HEK293 (cell line): ENCODE results near the gene TNS3.

Experiments used
- CTCF ChIA-PET: fragments of 350-600 bp; formaldehyde crosslinking; extraction: SDS; loops from one replicate; lab custom pipeline; 2021; ENCODE audit warnings: antibody characterized with exemption; lab: Yijun Ruan, JAX
- POLR2A ChIA-PET: fragments of 300-600 bp; formaldehyde crosslinking; extraction: SDS; loops from one replicate; lab custom pipeline; 2020; ENCODE audit warnings: antibody characterized with exemption, inconsistent platforms; lab: Yijun Ruan, JAX
- H3K27ac ChIP-seq: fragments of 200-500 bp; sonication (Bioruptor generic); 2 replicates; pipeline ENCODE4 v1.5.1; 2014; ENCODE audit warnings: low read depth, low read length, control low read depth, inconsistent platforms; ENCODE audit errors: extremely low read depth
- H3K36me3 ChIP-seq, 2 experiments: fragments of 200-500 bp in 1 of 2; sonication (Bioruptor generic) in 1 of 2; 1 replicate in 1 of 2; 2 replicates in 1 of 2; pipeline ENCODE4 v1.5.1; 2014 to 2017; ENCODE audit warnings: inconsistent platforms in 2 of 2, low read length in 2 of 2; ENCODE audit not compliant: control insufficient read depth in 2 of 2, insufficient read depth in 1 of 2
- H3K4me1 ChIP-seq: fragments of 200-500 bp; sonication (Bioruptor generic); 2 replicates; pipeline ENCODE4 v1.5.1; 2014; ENCODE audit warnings: mild to moderate bottlenecking, low read length, inconsistent platforms; ENCODE audit not compliant: control insufficient read depth, insufficient read depth
- H3K4me3 ChIP-seq: 2 replicates; pipeline ENCODE4 v1.5.1; 2011; ENCODE audit warnings: low read depth, mild to moderate bottlenecking, control low read depth, low read length, moderate library complexity
- H3K9me3 ChIP-seq: fragments of 200-500 bp; sonication (Bioruptor generic); 2 replicates; pipeline ENCODE4 v1.5.1; 2014; ENCODE audit warnings: low read depth, low read length, inconsistent platforms; ENCODE audit not compliant: control insufficient read depth, insufficient read depth
- GFI1B ChIP-seq: fragments of 450-650 bp; formaldehyde crosslinking; IDR thresholded peaks from 2 replicates; pipeline ENCODE4 v1.5.1; 2016; ENCODE audit warnings: missing biosample characterization, missing genetic modification characterization
- MEIS1 ChIP-seq: sonication (generic); formaldehyde crosslinking; IDR thresholded peaks from 2 replicates; pipeline ENCODE4 v1.8.1; 2022; ENCODE audit warnings: missing genetic modification reagents, mild to moderate bottlenecking, borderline replicate concordance
- RBAK ChIP-seq: fragments of 450-650 bp; formaldehyde crosslinking; IDR thresholded peaks from 2 replicates; pipeline ENCODE4 v1.5.1; 2016; ENCODE audit warnings: missing biosample characterization, missing genetic modification characterization
- REST ChIP-seq: fragments of 450-650 bp; formaldehyde crosslinking; IDR thresholded peaks from 2 replicates; pipeline ENCODE4 v1.5.1; 2016; ENCODE audit warnings: missing biosample characterization, missing genetic modification characterization
- SCRT1 ChIP-seq: fragments of 450-650 bp; formaldehyde crosslinking; IDR thresholded peaks from 2 replicates; pipeline ENCODE4 v1.5.1; 2016; ENCODE audit warnings: missing biosample characterization, missing genetic modification characterization, borderline replicate concordance
- SCRT2 ChIP-seq: fragments of 450-650 bp; formaldehyde crosslinking; IDR thresholded peaks from 2 replicates; pipeline ENCODE4 v1.5.1; 2016; ENCODE audit warnings: missing biosample characterization, missing genetic modification characterization
- SP2 ChIP-seq: fragments of 450-650 bp; formaldehyde crosslinking; IDR thresholded peaks from 2 replicates; pipeline ENCODE4 v1.5.1; 2016; ENCODE audit warnings: missing biosample characterization, missing genetic modification characterization
- TRIM28 ChIP-seq: IDR thresholded peaks from 2 replicates; pipeline ENCODE4 v1.6.1; 2011; ENCODE audit warnings: low read length, control low read depth, borderline replicate concordance
- ZBTB1 ChIP-seq: fragments of 450-650 bp; formaldehyde crosslinking; IDR thresholded peaks from 2 replicates; pipeline ENCODE4 v1.5.1; 2016; ENCODE audit warnings: missing biosample characterization, missing genetic modification characterization
- ZNF132 ChIP-seq: fragments of 450-650 bp; formaldehyde crosslinking; IDR thresholded peaks from 2 replicates; pipeline ENCODE4 v1.5.1; 2017; ENCODE audit warnings: missing biosample characterization, missing genetic modification characterization, borderline replicate concordance
- ZNF266 ChIP-seq: fragments of 450-650 bp; formaldehyde crosslinking; IDR thresholded peaks from 2 replicates; pipeline ENCODE4 v1.5.1; 2016; ENCODE audit warnings: missing biosample characterization, missing genetic modification characterization, low read depth
- ZNF274 ChIP-seq, 2 experiments: fragments of 200-500 bp in 1 of 2; fragments of 450-650 bp in 1 of 2; sonication (Bioruptor generic) in 1 of 2; formaldehyde crosslinking in 1 of 2; IDR thresholded peaks; 2 replicates each; pipeline versions ENCODE4 v1.5.1 to v1.6.1; 2014 to 2016; ENCODE audit warnings: borderline replicate concordance in 1 of 2, inconsistent platforms in 1 of 2, low read length in 1 of 2, missing biosample characterization in 1 of 2, missing genetic modification characterization in 1 of 2
- ZNF596 ChIP-seq: fragments of 450-650 bp; IDR thresholded peaks from 2 replicates; pipeline ENCODE4 v1.5.0; 2018; ENCODE audit warnings: missing biosample characterization, mild to moderate bottlenecking, missing genetic modification characterization, moderate library complexity
- ZNF664 ChIP-seq: fragments of 450-650 bp; formaldehyde crosslinking; IDR thresholded peaks from 2 replicates; pipeline ENCODE4 v1.5.1; 2016; ENCODE audit warnings: missing biosample characterization, missing genetic modification characterization
- ZNF701 ChIP-seq: fragments of 450-650 bp; formaldehyde crosslinking; IDR thresholded peaks from 2 replicates; pipeline ENCODE4 v1.5.1; 2016; ENCODE audit warnings: missing biosample characterization, missing genetic modification characterization
- ZNF776 ChIP-seq: fragments of 450-650 bp; formaldehyde crosslinking; IDR thresholded peaks from 2 replicates; pipeline ENCODE4 v1.5.0; 2017; ENCODE audit warnings: missing biosample characterization, missing genetic modification characterization, borderline replicate concordance
- ZNF837 ChIP-seq: fragments of 450-650 bp; formaldehyde crosslinking; IDR thresholded peaks from 2 replicates; pipeline ENCODE4 v1.5.1; 2016; ENCODE audit warnings: missing biosample characterization, missing genetic modification characterization
- ZNF843 ChIP-seq: fragments of 450-650 bp; formaldehyde crosslinking; IDR thresholded peaks from 2 replicates; pipeline ENCODE4 v1.5.1; 2016; ENCODE audit warnings: missing biosample characterization, missing genetic modification characterization
- TF ChIP-seq, protein P1 (sequence below): fragments of 450-650 bp; formaldehyde crosslinking; conservative IDR thresholded peaks from 2 replicates; pipeline ENCODE4 v1.5.1; 2016; ENCODE audit warnings: low read depth, missing biosample characterization, missing genetic modification characterization
- TF ChIP-seq, protein P2 (sequence below): fragments of 450-650 bp; IDR thresholded peaks from 2 replicates; pipeline ENCODE4 v1.5.1; 2018; ENCODE audit warnings: missing biosample characterization, missing genetic modification characterization
- TF ChIP-seq, protein P3 (sequence below): fragments of 450-650 bp; formaldehyde crosslinking; IDR thresholded peaks from 2 replicates; pipeline ENCODE4 v1.5.1; 2017; ENCODE audit warnings: missing biosample characterization, missing genetic modification characterization

The TNS3 gene

DNA sequence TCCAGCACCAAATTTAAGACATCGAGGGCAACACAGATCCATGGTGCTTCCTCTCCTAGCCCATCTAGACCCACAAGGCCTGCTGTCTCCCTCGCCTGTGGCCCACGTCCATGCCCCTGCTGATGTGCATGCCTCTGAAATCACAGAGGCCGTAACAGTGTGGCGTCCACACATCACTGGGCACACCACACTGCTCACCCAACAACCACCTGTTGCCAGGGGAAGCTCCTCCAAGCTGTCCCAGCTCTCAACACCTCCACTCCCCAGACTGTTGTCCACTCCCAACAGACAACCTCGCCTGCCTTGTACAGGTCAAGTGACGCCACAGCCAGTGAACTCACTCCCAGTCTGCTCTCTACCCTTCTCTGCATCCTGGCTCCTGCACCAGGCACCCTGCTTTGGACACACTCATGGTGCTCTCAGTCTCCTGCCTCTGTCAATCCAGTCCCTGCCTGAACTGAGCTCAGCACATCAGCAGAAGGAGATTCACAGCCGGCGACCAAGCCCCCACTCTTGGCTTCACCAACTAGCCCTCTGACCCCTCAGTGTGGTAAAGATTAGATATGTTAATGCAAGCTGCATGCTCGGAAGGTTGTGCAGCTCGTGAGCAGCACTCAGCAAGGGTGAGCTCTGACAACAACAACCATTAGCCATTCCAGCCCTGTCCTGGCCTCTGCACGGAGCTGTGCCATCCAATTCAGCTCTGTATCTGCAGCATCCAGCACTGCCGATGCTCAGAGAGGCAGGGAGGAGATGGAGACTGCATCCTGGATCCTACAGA is 197.0 kb downstream of the TNS3 start:
- ChIA-PET POLR2A (no interaction called here), CTCF (interaction anchor here (0.6 to 1.5 kb wide), 3 partner anchors 9 to 362 kb away, joined by 3 to 4 read pairs (median 3); no protein-coding TSS in a partner anchor)
- no peak overlapping the region for H3K4me3 ChIP-seq
- H3K9me3 ChIP-seq, result no peaks in the 10 kb centered on the region
- no peak overlapping the region for H3K27ac ChIP-seq
- no peak for TF ChIP-seq ZNF266
- no peak for TF ChIP-seq ZBTB1 (tag by site-specific recombination)
- peak; percentile 67; the same call in 1 of the 2 replicates for TF ChIP-seq SCRT1 (tag by site-specific recombination)
- TF ChIP-seq, protein P1, sequence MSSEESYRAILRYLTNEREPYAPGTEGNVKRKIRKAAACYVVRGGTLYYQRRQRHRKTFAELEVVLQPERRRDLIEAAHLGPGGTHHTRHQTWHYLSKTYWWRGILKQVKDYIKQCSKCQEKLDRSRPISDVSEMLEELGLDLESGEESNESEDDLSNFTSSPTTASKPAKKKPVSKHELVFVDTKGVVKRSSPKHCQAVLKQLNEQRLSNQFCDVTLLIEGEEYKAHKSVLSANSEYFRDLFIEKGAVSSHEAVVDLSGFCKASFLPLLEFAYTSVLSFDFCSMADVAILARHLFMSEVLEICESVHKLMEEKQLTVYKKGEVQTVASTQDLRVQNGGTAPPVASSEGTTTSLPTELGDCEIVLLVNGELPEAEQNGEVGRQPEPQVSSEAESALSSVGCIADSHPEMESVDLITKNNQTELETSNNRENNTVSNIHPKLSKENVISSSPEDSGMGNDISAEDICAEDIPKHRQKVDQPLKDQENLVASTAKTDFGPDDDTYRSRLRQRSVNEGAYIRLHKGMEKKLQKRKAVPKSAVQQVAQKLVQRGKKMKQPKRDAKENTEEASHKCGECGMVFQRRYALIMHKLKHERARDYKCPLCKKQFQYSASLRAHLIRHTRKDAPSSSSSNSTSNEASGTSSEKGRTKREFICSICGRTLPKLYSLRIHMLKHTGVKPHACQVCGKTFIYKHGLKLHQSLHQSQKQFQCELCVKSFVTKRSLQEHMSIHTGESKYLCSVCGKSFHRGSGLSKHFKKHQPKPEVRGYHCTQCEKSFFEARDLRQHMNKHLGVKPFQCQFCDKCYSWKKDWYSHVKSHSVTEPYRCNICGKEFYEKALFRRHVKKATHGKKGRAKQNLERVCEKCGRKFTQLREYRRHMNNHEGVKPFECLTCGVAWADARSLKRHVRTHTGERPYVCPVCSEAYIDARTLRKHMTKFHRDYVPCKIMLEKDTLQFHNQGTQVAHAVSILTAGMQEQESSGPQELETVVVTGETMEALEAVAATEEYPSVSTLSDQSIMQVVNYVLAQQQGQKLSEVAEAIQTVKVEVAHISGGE (tag by site-specific recombination), result no peak
- no peak for TF ChIP-seq REST (tag by site-specific recombination)
- no peak for TF ChIP-seq ZNF776 (tag by site-specific recombination)
- TF ChIP-seq ZNF701 (tag by site-specific recombination), result no peak
- TF ChIP-seq TRIM28, result no peak
- TF ChIP-seq SCRT2 (tag by site-specific recombination), result peak; percentile 81
- TF ChIP-seq MEIS1, result no peak
- TF ChIP-seq GFI1B (tag by site-specific recombination), result no peak
- TF ChIP-seq ZNF837 (tag by site-specific recombination), result no peak
- H3K4me1 ChIP-seq, result peaks cover under 1% of the 10 kb centered on the region
- H3K36me3 ChIP-seq, result no peaks in the 10 kb centered on the region

- Histone ChIP-seq H3K9me3 (no peaks in the 10 kb centered on the region), H3K36me3 (no peaks in the 10 kb centered on the region), H3K27ac (no peak overlapping the region), H3K4me3 (no peak overlapping the region), H3K4me1 (peaks cover 3% of the 10 kb centered on the region)
- CTCF ChIA-PET, result interaction anchor here (1.5 kb wide), 1 partner anchor 10 kb away, joined by 4 read pairs; no protein-coding TSS in a partner anchor
- POLR2A ChIA-PET, result no interaction called here
- TF ChIP-seq SP2 (tag by site-specific recombination) (no peak), ZNF664 (tag by site-specific recombination) (no peak), ZNF132 (tag by site-specific recombination) (no peak), ZNF843 (tag by site-specific recombination) (no peak), ZNF274 (IDR thresholded peaks at IDR 0.05; ENCODE audit: low read length) (no peak), ZNF274 (tag by site-specific recombination; IDR thresholded peaks at IDR 0.05; ENCODE audit: borderline replicate concordance) (no peak), RBAK (tag by site-specific recombination) (no peak), ZNF596 (tag by site-specific recombination) (no peak)
- TF ChIP-seq, protein P2, sequence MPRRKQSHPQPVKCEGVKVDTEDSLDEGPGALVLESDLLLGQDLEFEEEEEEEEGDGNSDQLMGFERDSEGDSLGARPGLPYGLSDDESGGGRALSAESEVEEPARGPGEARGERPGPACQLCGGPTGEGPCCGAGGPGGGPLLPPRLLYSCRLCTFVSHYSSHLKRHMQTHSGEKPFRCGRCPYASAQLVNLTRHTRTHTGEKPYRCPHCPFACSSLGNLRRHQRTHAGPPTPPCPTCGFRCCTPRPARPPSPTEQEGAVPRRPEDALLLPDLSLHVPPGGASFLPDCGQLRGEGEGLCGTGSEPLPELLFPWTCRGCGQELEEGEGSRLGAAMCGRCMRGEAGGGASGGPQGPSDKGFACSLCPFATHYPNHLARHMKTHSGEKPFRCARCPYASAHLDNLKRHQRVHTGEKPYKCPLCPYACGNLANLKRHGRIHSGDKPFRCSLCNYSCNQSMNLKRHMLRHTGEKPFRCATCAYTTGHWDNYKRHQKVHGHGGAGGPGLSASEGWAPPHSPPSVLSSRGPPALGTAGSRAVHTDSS (tag by site-specific recombination), result no peak
- TF ChIP-seq, protein P3, sequence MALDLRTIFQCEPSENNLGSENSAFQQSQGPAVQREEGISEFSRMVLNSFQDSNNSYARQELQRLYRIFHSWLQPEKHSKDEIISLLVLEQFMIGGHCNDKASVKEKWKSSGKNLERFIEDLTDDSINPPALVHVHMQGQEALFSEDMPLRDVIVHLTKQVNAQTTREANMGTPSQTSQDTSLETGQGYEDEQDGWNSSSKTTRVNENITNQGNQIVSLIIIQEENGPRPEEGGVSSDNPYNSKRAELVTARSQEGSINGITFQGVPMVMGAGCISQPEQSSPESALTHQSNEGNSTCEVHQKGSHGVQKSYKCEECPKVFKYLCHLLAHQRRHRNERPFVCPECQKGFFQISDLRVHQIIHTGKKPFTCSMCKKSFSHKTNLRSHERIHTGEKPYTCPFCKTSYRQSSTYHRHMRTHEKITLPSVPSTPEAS (tag by site-specific recombination), result no peak
Measured at GRCh38 chr7:47383696-47384445, 198.0 kb downstream of the TNS3 start.
